Measurements from ENCODE around the gene TRAPPC3L.

TRAPPC3L gene

GRCh38 chr6:116570856-116571682, 25.6 kb upstream of the TRAPPC3L start, which contains the start of gene RWDD1:
Gene RWDD1 (plus strand): TSS chr6:116571504. CDS start chr6:116571583, 79 bp downstream.
- peaks cover 20 to 24% of the 10 kb centered on the region in 2 donors for H3K4me1 ChIP-seq (ENCODE audit: control insufficient read depth in 1 of 2, insufficient read depth in 2 of 2, low read length in 2 of 2)
- H3K4me3 ChIP-seq (ENCODE audit: low read depth in 1 of 2, low read length in 2 of 2) = peak within 1 kb of the TSS; percentile 88 to 99
- no peaks in the 10 kb centered on the region for H3K27me3 ChIP-seq (ENCODE audit: control insufficient read depth in 1 of 2, insufficient read depth in 2 of 2, low read length in 2 of 2)
- peaks cover 0 to 4% of the 10 kb centered on the region in 2 donors for H3K36me3 ChIP-seq (ENCODE audit: control insufficient read depth in 1 of 2, insufficient read depth in 2 of 2, low read length in 2 of 2)
- peak within 1 kb of the TSS; percentile 80 for H3K27ac ChIP-seq (ENCODE audit: low read depth, low read length)
- H3K9ac ChIP-seq (ENCODE audit: low read depth in 1 of 2, low read length in 2 of 2) = peak within 1 kb of the TSS; percentile 69 to 96
- H3K9me3 ChIP-seq (ENCODE audit: control insufficient read depth in 1 of 2, low read length in 2 of 2) = no peaks in the 10 kb centered on the region

- Histone ChIP-seq H3K4me1 (ENCODE audit: control insufficient read depth in 1 of 2, insufficient read depth in 2 of 2, low read length in 2 of 2) (peaks cover 20 to 30% of the 10 kb centered on the region in 2 donors), H3K9ac (ENCODE audit: low read depth in 1 of 2, low read length in 2 of 2) (no peak overlapping the region), H3K27ac (ENCODE audit: low read depth, low read length) (no peak overlapping the region), H3K4me3 (ENCODE audit: low read depth in 1 of 2, low read length in 2 of 2) (no peak overlapping the region), H3K27me3 (ENCODE audit: control insufficient read depth in 1 of 2, insufficient read depth in 2 of 2, low read length in 2 of 2) (peaks cover 11 to 15% of the 10 kb centered on the region in 2 donors), H3K9me3 (ENCODE audit: control insufficient read depth in 1 of 2, low read length in 2 of 2) (no peaks in the 10 kb centered on the region), H3K36me3 (ENCODE audit: control insufficient read depth in 1 of 2, insufficient read depth in 2 of 2, low read length in 2 of 2) (no peaks in the 10 kb centered on the region)
These were observed 23.6 kb upstream of the TRAPPC3L start for GRCh38 chr6:116568821-116569755.

- H3K9me3 ChIP-seq (ENCODE audit: control insufficient read depth in 1 of 2, low read length in 2 of 2) = no peaks in the 10 kb centered on the region
- H3K4me3 ChIP-seq (ENCODE audit: low read depth in 1 of 2, low read length in 2 of 2) = no peak overlapping the region
- H3K27ac ChIP-seq (ENCODE audit: low read depth, low read length) = no peak overlapping the region
- H3K4me1 ChIP-seq (ENCODE audit: control insufficient read depth in 1 of 2, insufficient read depth in 2 of 2, low read length in 2 of 2) = peaks cover 16 to 23% of the 10 kb centered on the region in 2 donors
- H3K27me3 ChIP-seq (ENCODE audit: control insufficient read depth in 1 of 2, insufficient read depth in 2 of 2, low read length in 2 of 2) = peaks cover 11 to 15% of the 10 kb centered on the region in 2 donors
- H3K36me3 ChIP-seq (ENCODE audit: control insufficient read depth in 1 of 2, insufficient read depth in 2 of 2, low read length in 2 of 2) = no peaks in the 10 kb centered on the region
- no peak overlapping the region for H3K9ac ChIP-seq (ENCODE audit: low read depth in 1 of 2, low read length in 2 of 2)
These were observed 22.6 kb upstream of the TRAPPC3L start for GRCh38 chr6:116568111-116568510.

GRCh38 chr6:116564921-116565872, 19.7 kb upstream of the TRAPPC3L start:
- H3K27me3 ChIP-seq (ENCODE audit: control insufficient read depth in 1 of 2, insufficient read depth in 2 of 2, low read length in 2 of 2) = peaks cover 15 to 16% of the 10 kb centered on the region in 2 donors
- peak overlapping the region in 1 of 2 donors; percentile 7 for H3K9ac ChIP-seq (ENCODE audit: low read depth in 1 of 2, low read length in 2 of 2)
- H3K9me3 ChIP-seq (ENCODE audit: control insufficient read depth in 1 of 2, low read length in 2 of 2) = no peaks in the 10 kb centered on the region
- H3K27ac ChIP-seq (ENCODE audit: low read depth, low read length) = no peak overlapping the region
- H3K36me3 ChIP-seq (ENCODE audit: control insufficient read depth in 1 of 2, insufficient read depth in 2 of 2, low read length in 2 of 2) = no peaks in the 10 kb centered on the region
- peaks cover 3 to 9% of the 10 kb centered on the region in 2 donors for H3K4me1 ChIP-seq (ENCODE audit: control insufficient read depth in 1 of 2, insufficient read depth in 2 of 2, low read length in 2 of 2)
- H3K4me3 ChIP-seq (ENCODE audit: low read depth in 1 of 2, low read length in 2 of 2) = peak overlapping the region; percentile 53 to 56

- H3K9ac ChIP-seq (ENCODE audit: low read depth in 1 of 2, low read length in 2 of 2) = no peak overlapping the region
These were observed 18.8 kb upstream of the TRAPPC3L start for GRCh38 chr6:116564311-116564710.

GRCh38 chr6:116563830-116564229, 18.3 kb upstream of the TRAPPC3L start:
- Histone ChIP-seq H3K36me3 (ENCODE audit: control insufficient read depth in 1 of 2, insufficient read depth in 2 of 2, low read length in 2 of 2) (no peaks in the 10 kb centered on the region), H3K9ac (ENCODE audit: low read depth in 1 of 2, low read length in 2 of 2) (no peak overlapping the region), H3K27ac (ENCODE audit: low read depth, low read length) (no peak overlapping the region)

More at GRCh38 chr6:116564311-116564710, 18.8 kb upstream of the TRAPPC3L start:
- H3K36me3 ChIP-seq (ENCODE audit: control insufficient read depth in 1 of 2, insufficient read depth in 2 of 2, low read length in 2 of 2) = no peaks in the 10 kb centered on the region
- peaks cover 0 to 6% of the 10 kb centered on the region in 2 donors for H3K4me1 ChIP-seq (ENCODE audit: control insufficient read depth in 1 of 2, insufficient read depth in 2 of 2, low read length in 2 of 2)
- H3K9me3 ChIP-seq (ENCODE audit: control insufficient read depth in 1 of 2, low read length in 2 of 2) = no peaks in the 10 kb centered on the region
- H3K27me3 ChIP-seq (ENCODE audit: control insufficient read depth in 1 of 2, insufficient read depth in 2 of 2, low read length in 2 of 2) = peaks cover 15 to 16% of the 10 kb centered on the region in 2 donors
- H3K4me3 ChIP-seq (ENCODE audit: low read depth in 1 of 2, low read length in 2 of 2) = no peak overlapping the region
- no peak overlapping the region for H3K27ac ChIP-seq (ENCODE audit: low read depth, low read length)

GRCh38 chr6:116562614-116563013, 17.1 kb upstream of the TRAPPC3L start:
- no peaks in the 10 kb centered on the region for H3K9me3 ChIP-seq (ENCODE audit: control insufficient read depth in 1 of 2, low read length in 2 of 2)
- H3K27ac ChIP-seq (ENCODE audit: low read depth, low read length) = no peak overlapping the region
- no peak overlapping the region for H3K9ac ChIP-seq (ENCODE audit: low read depth in 1 of 2, low read length in 2 of 2)
- peaks cover 15 to 16% of the 10 kb centered on the region in 2 donors for H3K27me3 ChIP-seq (ENCODE audit: control insufficient read depth in 1 of 2, insufficient read depth in 2 of 2, low read length in 2 of 2)
- H3K4me1 ChIP-seq (ENCODE audit: control insufficient read depth in 1 of 2, insufficient read depth in 2 of 2, low read length in 2 of 2) = peaks cover 0 to 6% of the 10 kb centered on the region in 2 donors
- H3K4me3 ChIP-seq (ENCODE audit: low read depth in 1 of 2, low read length in 2 of 2) = no peak overlapping the region
- no peaks in the 10 kb centered on the region for H3K36me3 ChIP-seq (ENCODE audit: control insufficient read depth in 1 of 2, insufficient read depth in 2 of 2, low read length in 2 of 2)

More at GRCh38 chr6:116563830-116564229, 18.3 kb upstream of the TRAPPC3L start:
- H3K9me3 ChIP-seq (ENCODE audit: control insufficient read depth in 1 of 2, low read length in 2 of 2) = no peaks in the 10 kb centered on the region
- peaks cover 0 to 6% of the 10 kb centered on the region in 2 donors for H3K4me1 ChIP-seq (ENCODE audit: control insufficient read depth in 1 of 2, insufficient read depth in 2 of 2, low read length in 2 of 2)
- no peak overlapping the region for H3K4me3 ChIP-seq (ENCODE audit: low read depth in 1 of 2, low read length in 2 of 2)
- H3K27me3 ChIP-seq (ENCODE audit: control insufficient read depth in 1 of 2, insufficient read depth in 2 of 2, low read length in 2 of 2) = peaks cover 15 to 16% of the 10 kb centered on the region in 2 donors

GRCh38 chr6:116562019-116562403, 16.5 kb upstream of the TRAPPC3L start:
- H3K36me3 ChIP-seq (ENCODE audit: control insufficient read depth in 1 of 2, insufficient read depth in 2 of 2, low read length in 2 of 2) = no peaks in the 10 kb centered on the region
- no peak overlapping the region for H3K27ac ChIP-seq (ENCODE audit: low read depth, low read length)
- no peaks in the 10 kb centered on the region for H3K9me3 ChIP-seq (ENCODE audit: control insufficient read depth in 1 of 2, low read length in 2 of 2)
- H3K9ac ChIP-seq (ENCODE audit: low read depth in 1 of 2, low read length in 2 of 2) = no peak overlapping the region
- H3K4me3 ChIP-seq (ENCODE audit: low read depth in 1 of 2, low read length in 2 of 2) = no peak overlapping the region
- peaks cover 15 to 16% of the 10 kb centered on the region in 2 donors for H3K27me3 ChIP-seq (ENCODE audit: control insufficient read depth in 1 of 2, insufficient read depth in 2 of 2, low read length in 2 of 2)
- peaks cover 0 to 6% of the 10 kb centered on the region in 2 donors for H3K4me1 ChIP-seq (ENCODE audit: control insufficient read depth in 1 of 2, insufficient read depth in 2 of 2, low read length in 2 of 2)

GRCh38 chr6:116561377-116562018, 16.0 kb upstream of the TRAPPC3L start:
- H3K4me3 ChIP-seq (ENCODE audit: low read depth in 1 of 2, low read length in 2 of 2) = peak overlapping the region in 1 of 2 donors; percentile 36
- H3K27me3 ChIP-seq (ENCODE audit: control insufficient read depth in 1 of 2, insufficient read depth in 2 of 2, low read length in 2 of 2) = peaks cover 15 to 16% of the 10 kb centered on the region in 2 donors
- H3K4me1 ChIP-seq (ENCODE audit: control insufficient read depth in 1 of 2, insufficient read depth in 2 of 2, low read length in 2 of 2) = peaks cover 0 to 6% of the 10 kb centered on the region in 2 donors
- H3K36me3 ChIP-seq (ENCODE audit: control insufficient read depth in 1 of 2, insufficient read depth in 2 of 2, low read length in 2 of 2) = no peaks in the 10 kb centered on the region
- no peaks in the 10 kb centered on the region for H3K9me3 ChIP-seq (ENCODE audit: control insufficient read depth in 1 of 2, low read length in 2 of 2)
- H3K9ac ChIP-seq (ENCODE audit: low read depth in 1 of 2, low read length in 2 of 2) = no peak overlapping the region
- H3K27ac ChIP-seq (ENCODE audit: low read depth, low read length) = no peak overlapping the region
